Measurements from ENCODE around the gene COPRS.
A peak's percentile ranks its signal among the peaks of the same experiment; 100 is the strongest.

The COPRS gene

DNA sequence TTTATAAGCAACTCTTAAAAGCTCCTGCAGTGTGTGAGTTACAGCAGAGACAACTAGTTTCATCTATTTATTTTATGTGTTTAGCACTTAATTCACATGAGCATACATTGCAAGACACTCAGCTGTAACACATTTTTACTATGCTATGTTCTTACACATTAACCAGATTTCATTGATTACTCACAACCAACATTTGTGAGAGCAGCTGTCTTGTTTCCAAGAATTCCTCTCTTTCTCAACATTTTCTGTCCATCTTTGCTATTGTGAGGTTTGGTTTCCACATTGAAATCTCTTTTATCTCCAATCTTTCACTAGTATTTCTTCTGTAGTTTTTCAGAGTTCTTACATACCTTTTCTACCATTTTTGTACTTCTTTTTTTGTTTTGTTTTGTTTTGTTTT lies 51.2 kb downstream of the COPRS start:
- DNase-seq (ENCODE audit: low read depth) = no peak

DNA sequence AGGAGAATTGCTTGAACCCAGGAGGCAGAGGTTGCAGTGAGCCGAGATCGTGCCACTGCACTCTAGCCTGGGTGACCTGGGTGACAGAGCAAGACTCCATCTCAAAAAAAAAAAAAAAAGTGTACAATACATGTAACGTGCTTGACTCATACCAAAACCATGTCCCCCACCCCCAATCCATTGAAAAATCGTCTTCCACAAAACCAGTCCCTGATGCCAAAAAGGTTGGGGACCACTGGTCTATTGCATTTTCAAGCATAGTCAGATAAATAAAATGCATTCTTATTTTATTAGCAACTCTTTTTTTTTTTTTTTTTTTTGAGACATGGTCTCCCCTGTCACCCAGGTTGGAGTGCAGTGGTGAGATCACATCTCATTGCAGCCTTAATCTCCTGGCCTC lies 52.1 kb downstream of the COPRS start:
- DNase-seq (ENCODE audit: low read depth) = no peak

DNA sequence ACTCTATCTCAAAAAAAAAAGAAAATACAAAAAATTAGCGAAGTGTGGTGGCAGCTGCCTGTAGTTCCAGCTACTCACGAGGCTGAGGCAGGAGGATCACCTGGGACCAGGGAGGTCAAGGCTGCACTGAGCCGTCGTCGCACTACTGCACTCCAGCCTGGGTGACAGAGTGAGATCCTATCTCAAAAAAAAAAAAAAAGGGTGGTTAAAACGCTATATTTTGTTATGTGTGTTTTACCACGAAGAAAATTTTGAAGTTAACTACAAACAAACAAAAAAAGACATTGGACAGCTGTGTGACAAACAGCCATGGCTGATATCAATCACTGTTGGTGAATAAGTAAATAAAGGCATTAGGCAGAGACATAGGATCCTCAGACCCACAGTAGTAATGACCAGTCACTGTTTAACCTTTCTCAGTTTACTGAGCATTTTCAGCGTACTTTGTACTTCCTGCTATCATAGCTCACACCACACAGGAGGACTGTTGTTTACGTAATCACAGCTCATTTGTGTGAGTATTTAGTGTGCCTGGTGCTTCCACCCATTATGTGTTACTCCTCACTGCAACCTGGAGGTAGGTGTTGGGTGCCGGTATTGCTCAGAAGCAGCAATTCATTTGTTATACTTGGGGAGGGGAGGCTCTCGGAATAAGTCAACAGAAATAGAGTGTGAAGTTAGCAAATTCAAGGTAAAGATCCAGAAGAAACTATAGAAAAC lies 55.4 kb downstream of the COPRS start:
- DNase-seq (ENCODE audit: low read depth) = no peak

DNA sequence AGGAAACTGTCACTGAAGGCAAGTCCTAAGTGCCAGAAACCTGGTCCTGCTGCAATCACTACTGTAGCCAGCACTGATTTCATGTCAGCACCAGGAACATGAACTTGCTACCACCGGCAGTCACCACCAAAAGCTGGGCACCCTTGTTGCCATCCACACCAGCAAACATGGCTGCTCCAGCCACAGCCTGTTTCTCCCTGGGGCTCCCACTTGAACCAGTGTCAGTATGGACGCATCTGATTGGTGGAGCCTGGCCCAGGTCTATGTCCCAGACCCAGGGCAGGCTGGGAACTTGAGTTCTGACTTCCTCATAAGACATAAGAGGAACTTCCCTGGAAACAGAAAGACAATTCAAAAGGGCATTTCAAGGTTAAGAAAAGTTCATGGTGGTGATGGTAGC lies 56.5 kb downstream of the COPRS start:
- DNase-seq (ENCODE audit: low read depth) = peak; percentile 34
